ENCODE measurements around the gene ALDH3B1.

- TF ChIP-seq CTCF (IDR thresholded peaks at IDR 0.05), result no peak
- 0 out of 4 replicates have a peak, but pooled peaks of 1 of the 2 experiments have one; percentile 21 for TF ChIP-seq REST (IDR thresholded peaks at IDR 0.05; ENCODE audit: insufficient read depth in 1 of 2, low read depth in 2 of 2, low read length in 1 of 2)
- TF ChIP-seq SIN3A (IDR thresholded peaks at IDR 0.05; ENCODE audit: borderline replicate concordance, insufficient read depth, low read depth, low read length), result peak; percentile 83; the same call in 1 of the 2 replicates
- TF ChIP-seq TCF7L2 (IDR thresholded peaks at IDR 0.05; ENCODE audit: low read depth, low read length), result no peak
- TF ChIP-seq POLR2AphosphoS5 (IDR thresholded peaks at IDR 0.05; ENCODE audit: low read depth, low read length), result peak; percentile 59; the same call in 1 of the 2 replicates
Observed at GRCh38 chr11:68003846-68004550, 6.1 kb upstream of the ALDH3B1 start, which contains the start of gene UNC93B1.

Measured in Panc1 (cell line).